Lung (tissue), 12 donors: ENCODE results near the gene ASIC2. TPM values are rescaled to one million over a fixed set of nuclear protein-coding genes. Genes with fewer than 3 reads are reported as not detected.

Experiments used
- ATAC-seq: fragments of 200-7000 bp; cut with Tn5 transposase; one replicate; pipeline ENCODE4 v1.9.1; 2020; ENCODE audit warnings: moderate number of reproducible peaks; ENCODE audit not compliant: insufficient read depth, low FRiP score
- DNase-seq, 3 donors: peaks; one replicate each; pipeline ENCODE4 v3.0.0-alpha.2; 2013 to 2017
- H3K27ac ChIP-seq, 2 donors: one replicate each; pipeline ENCODE4 v1.5.1; 2013; ENCODE audit warnings: mild to moderate bottlenecking in 2 of 2, moderate library complexity in 2 of 2, control low read depth in 1 of 2, inconsistent platforms in 1 of 2, low read depth in 1 of 2, low read length in 1 of 2
- H3K27me3 ChIP-seq, 3 donors: one replicate each; pipeline ENCODE4 v1.5.1; 2013; ENCODE audit warnings: low read length in 2 of 3; ENCODE audit not compliant: control insufficient read depth in 3 of 3, insufficient read depth in 3 of 3
- H3K36me3 ChIP-seq, 4 donors: one replicate each; pipeline ENCODE4 v1.5.1; 2013; ENCODE audit warnings: low read length in 4 of 4, mild to moderate bottlenecking in 1 of 4, moderate library complexity in 1 of 4; ENCODE audit not compliant: control insufficient read depth in 4 of 4, insufficient read depth in 4 of 4
- H3K4me1 ChIP-seq, 5 donors: one replicate each; pipeline ENCODE4 v1.5.1; 2013; ENCODE audit warnings: low read length in 5 of 5, mild to moderate bottlenecking in 2 of 5, moderate library complexity in 1 of 5; ENCODE audit not compliant: control insufficient read depth in 5 of 5, insufficient read depth in 5 of 5
- H3K4me3 ChIP-seq: one replicate; pipeline ENCODE4 v1.5.1; 2013; ENCODE audit warnings: mild to moderate bottlenecking, control low read depth, moderate library complexity
- H3K9ac ChIP-seq, 2 donors: one replicate each; pipeline ENCODE4 v1.5.1; 2013; ENCODE audit warnings: low read length in 2 of 2, control low read depth in 1 of 2; ENCODE audit not compliant: insufficient read depth in 1 of 2
- H3K9me3 ChIP-seq, 4 donors: one replicate each; pipeline ENCODE4 v1.5.1; 2013; ENCODE audit warnings: low read length in 3 of 4, mild to moderate bottlenecking in 1 of 4, moderate library complexity in 1 of 4; ENCODE audit not compliant: control insufficient read depth in 4 of 4, insufficient read depth in 3 of 4
- CTCF ChIP-seq: IDR thresholded peaks from 2 replicates; pipeline ENCODE4 v1.5.1; 2012; ENCODE audit warnings: mild to moderate bottlenecking; ENCODE audit errors: control extremely low read depth, extremely low read depth
- WGBS, 2 donors: extraction: QIAGEN DNeasy Blood & Tissue Kit; methylation state at CpG; one replicate each; pipeline ENCODE4 v1.1.7; 2013; 5-methylcytosine and 5-hydroxymethylcytosine counted together
- polyA plus RNA-seq, 2 donors: library from polyadenylated mRNA; stranded (reverse); fragments of 200-250 nt; gene quantifications; one replicate each; pipeline ENCODE4 v1.2.1, GENCODE V29; 2013
- total RNA-seq, 2 donors: library from RNA; depleted of rRNA in 1 of 2; stranded (reverse); fragments of >200 nt in 1 of 2; gene quantifications; one replicate each; pipeline ENCODE4 v1.2.1, GENCODE V29; 2014 to 2021
- donor health status: control.
- donor health status: control.
- donor health status: Bipolar disorder and iron deficiency.
- donor health status: healthy.
- donor health status: DM: yes; HTN: yes; CAD: no.

The ASIC2 gene
- total and polyA plus RNA-seq, 4 donors = 0.03 to 0.28 (median 0.14) TPM; not detected in 1

- DNase-seq = no peak
- WGBS, 2 donors = 81 to 94% methylated on average over 2 of the region's 2 CpGs
- H3K27me3 ChIP-seq = peaks cover 0 to 15% (median 0%) of the 10 kb centered on the region in 3 donors
- TF ChIP-seq CTCF = no peak
- H3K27ac ChIP-seq = no peak overlapping the region
- H3K9ac ChIP-seq = no peak overlapping the region
- H3K36me3 ChIP-seq = no peaks in the 10 kb centered on the region
- peaks cover 0 to 3% (median 0%) of the 10 kb centered on the region in 4 donors for H3K9me3 ChIP-seq
- no peak overlapping the region for H3K4me3 ChIP-seq
- H3K4me1 ChIP-seq = peaks cover 0 to 7% (median 4%) of the 10 kb centered on the region in 5 donors
- ATAC-seq = no peak
These were observed 23.6 kb downstream of the ASIC2 start for GRCh38 chr17:33269337-33270060.

GRCh38 chr17:33267851-33268548 lies 25.1 kb downstream of the ASIC2 start:
- DNase-seq (no peak), ATAC-seq (no peak)
- TF ChIP-seq CTCF = no peak
- peaks cover 0 to 15% (median 0%) of the 10 kb centered on the region in 3 donors for H3K27me3 ChIP-seq
- 89 to 95% methylated on average over 5 of the region's 5 CpGs for WGBS, 2 donors
- H3K4me1 ChIP-seq = peaks cover 0 to 7% (median 4%) of the 10 kb centered on the region in 5 donors
- H3K36me3 ChIP-seq = no peaks in the 10 kb centered on the region
- H3K4me3 ChIP-seq = no peak overlapping the region
- H3K9me3 ChIP-seq = peaks cover 0 to 3% (median 0%) of the 10 kb centered on the region in 4 donors
- H3K27ac ChIP-seq = no peak overlapping the region
- H3K9ac ChIP-seq = no peak overlapping the region

GRCh38 chr17:33267271-33267790 lies 25.8 kb downstream of the ASIC2 start:
- no peaks in the 10 kb centered on the region for H3K36me3 ChIP-seq
- ATAC-seq (peak; percentile 25), DNase-seq (no peak)
- no peak overlapping the region for H3K4me3 ChIP-seq
- no peak overlapping the region for H3K9ac ChIP-seq
- H3K27ac ChIP-seq = no peak overlapping the region
- TF ChIP-seq CTCF = no peak
- H3K27me3 ChIP-seq = peaks cover 0 to 13% (median 0%) of the 10 kb centered on the region in 3 donors
- H3K9me3 ChIP-seq = peaks cover 0 to 3% (median 0%) of the 10 kb centered on the region in 4 donors
- 78 to 81% methylated on average over 6 of the region's 6 CpGs for WGBS, 2 donors
- H3K4me1 ChIP-seq = peaks cover 0 to 13% (median 6%) of the 10 kb centered on the region in 5 donors
